ENCODE measurements around the gene KDM2B.

DNA sequence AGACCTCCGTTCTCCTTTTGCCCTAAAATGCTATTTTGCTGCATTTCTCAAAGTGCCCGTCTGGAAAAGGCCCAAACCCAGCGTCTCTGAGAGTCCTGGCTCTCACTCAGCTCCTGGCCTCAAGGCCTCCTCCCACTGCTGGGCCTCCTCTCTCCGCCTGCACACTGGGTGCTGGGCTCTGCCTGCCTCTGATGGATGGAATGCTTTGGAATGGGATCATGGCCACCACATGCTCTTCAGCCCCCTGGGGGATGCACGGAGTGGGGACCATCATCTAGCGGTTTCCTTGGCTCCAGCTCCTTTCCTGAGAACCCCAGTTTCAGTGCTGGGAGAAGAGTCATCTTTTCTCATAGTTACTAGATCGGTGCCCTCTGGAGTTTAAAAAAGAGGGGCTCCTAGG, 65.2 kb downstream of the KDM2B start:
- TF ChIP-seq, protein P1, sequence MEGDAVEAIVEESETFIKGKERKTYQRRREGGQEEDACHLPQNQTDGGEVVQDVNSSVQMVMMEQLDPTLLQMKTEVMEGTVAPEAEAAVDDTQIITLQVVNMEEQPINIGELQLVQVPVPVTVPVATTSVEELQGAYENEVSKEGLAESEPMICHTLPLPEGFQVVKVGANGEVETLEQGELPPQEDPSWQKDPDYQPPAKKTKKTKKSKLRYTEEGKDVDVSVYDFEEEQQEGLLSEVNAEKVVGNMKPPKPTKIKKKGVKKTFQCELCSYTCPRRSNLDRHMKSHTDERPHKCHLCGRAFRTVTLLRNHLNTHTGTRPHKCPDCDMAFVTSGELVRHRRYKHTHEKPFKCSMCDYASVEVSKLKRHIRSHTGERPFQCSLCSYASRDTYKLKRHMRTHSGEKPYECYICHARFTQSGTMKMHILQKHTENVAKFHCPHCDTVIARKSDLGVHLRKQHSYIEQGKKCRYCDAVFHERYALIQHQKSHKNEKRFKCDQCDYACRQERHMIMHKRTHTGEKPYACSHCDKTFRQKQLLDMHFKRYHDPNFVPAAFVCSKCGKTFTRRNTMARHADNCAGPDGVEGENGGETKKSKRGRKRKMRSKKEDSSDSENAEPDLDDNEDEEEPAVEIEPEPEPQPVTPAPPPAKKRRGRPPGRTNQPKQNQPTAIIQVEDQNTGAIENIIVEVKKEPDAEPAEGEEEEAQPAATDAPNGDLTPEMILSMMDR (IDR thresholded peaks at IDR 0.05) = no peak
- TF ChIP-seq POLR2A (IDR thresholded peaks at IDR 0.05) = no peak
